ENCODE measurements around the gene TRPT1.

Gene TRPT1

DNA sequence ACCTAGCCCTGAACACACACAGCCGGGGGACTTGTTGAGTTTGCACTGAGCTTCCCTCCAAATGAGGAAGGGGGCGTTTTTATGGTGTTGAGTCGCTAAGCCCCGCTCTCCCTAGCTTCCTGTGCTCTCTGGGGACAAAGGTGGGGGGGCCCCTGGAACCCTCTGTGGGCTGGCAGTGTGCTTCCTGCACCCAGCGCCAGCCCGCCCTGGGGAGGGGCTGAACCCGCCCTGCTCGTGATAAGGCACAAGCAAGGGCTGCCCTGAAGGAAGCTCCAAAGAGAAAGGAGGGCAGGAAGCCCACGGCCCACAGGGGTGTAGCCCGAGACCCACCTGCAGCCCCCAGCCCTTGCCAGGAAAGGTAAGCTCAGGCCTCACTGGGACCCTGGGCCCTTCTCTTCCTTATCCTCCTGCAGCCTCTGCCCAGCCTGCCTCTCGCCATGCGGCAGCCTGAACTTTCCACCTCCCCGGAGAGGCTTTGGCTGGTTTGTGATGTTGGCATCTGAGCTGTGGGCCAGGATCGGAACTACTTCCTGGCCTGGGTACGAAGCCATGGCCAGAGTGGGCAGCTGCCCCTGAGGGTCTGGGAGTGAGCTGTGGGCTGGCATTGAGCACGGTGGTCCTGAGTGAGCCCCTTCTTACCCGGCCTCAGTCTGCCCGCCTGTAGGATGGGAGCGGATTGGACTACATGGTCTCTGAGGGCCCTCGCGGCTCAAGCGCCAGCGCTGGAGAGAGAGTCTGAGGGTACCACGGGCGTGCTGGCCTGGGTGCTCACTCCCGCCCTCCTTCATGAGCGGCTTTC, 19.3 kb downstream of the TRPT1 start, which contains the start of gene FERMT3:
FERMT3 (plus strand) TSS at position 265 of the 799 bp plus-strand sequence. CDS start 644 bp downstream, outside the sequence.
- no peak for DNase-seq

DNA sequence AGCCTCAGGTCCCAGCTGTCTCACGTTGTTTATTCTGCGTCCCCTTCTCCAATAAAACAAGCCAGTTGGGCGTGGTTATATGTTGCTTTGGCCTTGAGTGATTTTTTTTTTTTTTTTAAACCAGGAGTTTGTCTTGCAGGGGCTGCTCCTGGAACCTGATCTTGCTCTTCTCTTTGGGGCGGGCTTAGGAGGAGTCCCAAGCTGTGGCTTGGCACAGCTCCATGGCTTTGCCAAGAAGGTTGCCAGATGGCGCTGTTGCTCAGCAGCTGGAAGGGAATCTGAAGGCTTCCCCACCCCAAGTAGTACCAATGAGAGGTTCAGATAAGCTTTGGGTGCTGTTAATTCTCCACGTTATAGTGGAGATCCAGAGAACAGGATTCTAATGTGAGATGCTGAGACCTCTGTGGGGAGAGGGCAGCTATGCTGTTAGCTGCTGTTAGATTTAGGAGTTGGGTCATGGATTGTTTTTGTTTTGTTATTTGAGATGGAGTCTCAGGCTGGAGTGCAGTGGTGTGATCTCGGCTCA, 21.5 kb downstream of the TRPT1 start:
- peak; percentile 88 for DNase-seq

DNA sequence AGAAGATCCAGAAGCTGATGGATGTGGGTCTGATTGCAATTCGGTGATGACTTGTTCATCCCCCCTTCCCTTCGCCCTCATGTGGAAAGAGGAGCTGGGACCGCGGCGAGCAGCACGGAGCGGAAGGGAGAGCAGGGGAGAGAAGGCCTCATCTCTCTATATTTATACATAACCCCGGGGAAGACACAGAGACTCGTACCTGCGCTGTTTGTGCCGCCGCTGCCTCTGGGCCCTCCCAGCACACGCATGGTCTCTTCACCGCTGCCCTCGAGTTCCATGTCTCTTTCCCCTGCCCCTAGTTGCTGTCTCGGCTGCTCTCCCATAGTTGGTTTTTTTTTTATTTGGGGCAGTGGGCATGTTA, 21.9 kb downstream of the TRPT1 start:
- no peak for DNase-seq

DNA sequence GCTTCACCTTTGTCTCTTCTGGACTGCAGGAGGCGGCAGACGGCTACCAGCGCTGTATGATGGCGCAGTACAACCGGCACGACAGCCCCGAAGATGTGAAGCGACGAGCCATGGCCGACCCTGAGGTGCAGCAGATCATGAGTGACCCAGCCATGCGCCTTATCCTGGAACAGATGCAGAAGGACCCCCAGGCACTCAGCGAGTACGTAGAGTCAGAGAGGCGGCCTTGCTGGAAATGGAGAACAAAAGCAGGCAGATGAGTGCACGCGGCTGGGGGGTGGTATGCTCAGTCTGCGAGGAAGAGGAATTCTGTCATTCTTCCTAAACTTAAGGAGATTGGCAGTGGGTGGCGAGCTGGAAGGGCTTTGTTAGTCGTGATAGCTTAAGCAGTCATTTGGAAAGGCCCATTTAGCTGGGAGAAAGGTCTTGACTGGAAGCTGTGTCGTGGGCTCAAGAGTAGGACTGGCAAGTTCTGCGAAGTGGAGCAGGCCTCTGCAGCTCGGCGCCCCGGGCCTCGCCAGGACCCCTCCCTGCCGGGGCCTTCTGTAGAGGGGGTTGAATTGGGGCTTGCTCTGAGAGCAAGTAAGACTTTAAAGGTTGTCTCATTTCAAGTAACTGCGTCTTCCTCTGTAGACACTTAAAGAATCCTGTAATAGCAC, 22.4 kb downstream of the TRPT1 start:
- DNase-seq: no peak

DNA sequence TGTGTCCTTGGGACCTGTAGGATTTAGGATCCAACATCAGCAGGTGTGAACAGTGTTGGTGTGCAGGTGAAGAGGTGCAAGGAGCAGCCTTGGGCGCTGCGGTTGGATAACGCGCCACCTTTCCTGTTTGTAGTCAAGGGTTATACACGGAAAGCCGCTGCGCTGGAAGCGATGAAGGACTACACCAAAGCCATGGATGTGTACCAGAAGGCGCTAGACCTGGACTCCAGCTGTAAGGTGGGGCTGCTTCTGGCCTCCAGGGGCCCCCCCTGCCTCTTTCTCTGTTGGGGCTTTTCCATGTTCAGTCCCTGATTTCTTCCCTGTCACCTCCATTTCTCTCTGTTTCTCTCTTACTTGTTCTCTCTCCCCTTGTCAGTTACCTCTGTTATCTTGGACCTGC, 23.0 kb downstream of the TRPT1 start:
- no peak for DNase-seq

DNA sequence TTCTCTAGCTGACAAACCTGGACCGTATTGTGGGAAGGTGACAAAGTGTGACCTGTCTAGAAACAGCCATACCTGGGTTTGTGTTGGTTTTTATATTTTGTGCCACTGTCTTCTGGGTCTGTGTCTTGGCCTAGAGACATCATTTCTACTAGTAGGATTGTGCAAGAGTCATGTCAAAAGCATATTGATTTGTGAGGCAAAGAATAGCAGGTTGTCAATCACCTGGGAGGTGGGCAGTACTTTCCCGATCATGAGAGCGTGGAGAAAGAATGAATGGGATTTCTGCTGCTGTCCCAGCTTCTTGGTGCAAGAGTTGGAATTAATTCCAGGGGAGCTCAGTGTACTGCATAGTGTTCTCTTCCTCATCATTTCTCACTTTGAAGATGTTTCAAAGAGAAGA, 24.4 kb downstream of the TRPT1 start:
- DNase-seq: no peak

DNA sequence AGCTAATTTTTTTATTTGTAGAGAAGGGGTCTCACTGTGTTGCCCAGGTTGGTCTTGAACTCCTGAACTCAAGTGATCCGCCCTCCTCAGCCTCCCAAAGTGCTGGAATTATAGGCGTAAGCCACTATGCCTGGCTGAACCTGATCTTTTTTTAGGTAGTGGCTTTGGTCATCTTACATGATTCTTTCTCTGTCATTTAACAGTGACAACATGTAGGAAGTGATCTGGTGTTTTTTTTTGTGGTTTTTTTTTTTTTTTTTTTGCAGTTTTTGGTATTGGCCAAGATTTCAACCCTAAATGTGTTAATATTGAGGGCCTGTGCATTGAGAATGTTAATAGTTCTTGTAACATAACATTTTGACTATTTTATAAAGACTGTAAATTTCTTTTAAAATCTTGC, 27.5 kb downstream of the TRPT1 start:
- no peak for DNase-seq

DNA sequence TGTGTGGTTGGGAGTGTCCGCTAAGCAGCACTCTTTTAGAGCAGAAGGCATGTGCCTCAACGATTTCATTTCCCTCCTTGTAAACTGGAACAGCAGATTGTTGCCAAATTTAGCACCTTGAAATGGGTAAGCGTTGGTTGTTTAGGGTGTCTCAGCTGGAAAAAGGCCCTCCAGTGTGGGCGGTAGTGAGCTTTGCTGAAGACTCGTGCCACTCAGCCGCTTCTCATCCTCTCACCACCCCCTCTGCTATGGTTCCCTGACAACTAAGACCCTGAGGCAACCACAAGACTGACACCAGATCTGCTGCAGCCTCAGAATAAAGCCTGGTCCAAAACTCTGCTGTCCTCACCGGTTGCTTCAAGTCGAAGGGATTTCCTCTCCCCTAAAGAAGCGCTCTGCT, 29.4 kb downstream of the TRPT1 start:
- no peak for DNase-seq

DNA sequence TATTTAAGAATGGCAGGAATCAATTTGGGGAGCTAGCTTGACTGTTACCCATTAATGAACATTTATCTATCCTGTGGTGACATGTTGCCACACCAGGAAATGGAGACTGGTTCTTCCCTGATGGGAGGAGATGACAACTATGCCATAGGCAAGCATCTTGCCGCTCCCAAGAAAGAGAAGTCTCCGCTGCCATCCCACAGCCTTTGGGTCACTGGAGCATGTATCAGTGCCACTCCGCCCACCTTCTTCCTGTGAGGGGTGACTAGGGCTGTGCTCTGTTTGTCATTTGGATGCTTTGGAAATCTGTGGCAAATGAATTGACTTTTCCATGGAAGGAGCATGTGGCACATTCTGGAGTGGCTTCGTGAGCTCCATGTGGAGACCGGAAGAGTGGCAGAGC, 33.6 kb downstream of the TRPT1 start:
- no peak for DNase-seq

DNA sequence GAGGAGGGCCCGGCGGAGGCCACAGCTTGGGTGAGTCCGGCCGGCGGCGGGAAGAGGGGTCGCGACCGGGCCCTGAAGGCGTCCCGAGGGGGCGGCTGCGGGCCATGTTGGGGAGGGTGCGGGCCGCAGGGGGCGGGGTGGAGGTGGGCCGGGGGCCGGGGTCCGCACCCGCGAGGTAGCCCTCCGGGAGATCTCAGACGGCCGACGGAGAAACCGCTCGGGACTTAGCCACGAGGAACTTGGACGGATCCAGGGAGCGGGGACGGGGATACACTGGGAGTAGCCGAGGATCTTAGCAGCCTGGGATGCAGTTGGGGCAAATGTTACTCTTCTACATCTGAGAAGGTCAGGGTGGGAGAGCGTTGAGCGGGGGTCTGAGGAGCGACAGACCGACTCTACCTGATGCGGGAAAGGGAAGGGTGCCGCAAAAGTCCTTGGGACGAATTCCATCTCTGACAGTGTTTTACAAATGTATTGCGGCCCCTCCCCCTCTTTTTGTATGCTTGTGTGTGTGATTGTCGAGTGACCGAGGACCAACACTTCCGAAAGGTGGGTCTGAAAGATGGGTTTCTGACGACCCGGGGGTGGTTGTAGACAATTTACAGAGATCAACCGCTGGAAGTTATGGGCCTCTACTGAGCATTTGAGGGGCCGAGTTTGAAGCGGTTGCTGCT, 39.4 kb downstream of the TRPT1 start:
- DNase-seq: no peak

DNA sequence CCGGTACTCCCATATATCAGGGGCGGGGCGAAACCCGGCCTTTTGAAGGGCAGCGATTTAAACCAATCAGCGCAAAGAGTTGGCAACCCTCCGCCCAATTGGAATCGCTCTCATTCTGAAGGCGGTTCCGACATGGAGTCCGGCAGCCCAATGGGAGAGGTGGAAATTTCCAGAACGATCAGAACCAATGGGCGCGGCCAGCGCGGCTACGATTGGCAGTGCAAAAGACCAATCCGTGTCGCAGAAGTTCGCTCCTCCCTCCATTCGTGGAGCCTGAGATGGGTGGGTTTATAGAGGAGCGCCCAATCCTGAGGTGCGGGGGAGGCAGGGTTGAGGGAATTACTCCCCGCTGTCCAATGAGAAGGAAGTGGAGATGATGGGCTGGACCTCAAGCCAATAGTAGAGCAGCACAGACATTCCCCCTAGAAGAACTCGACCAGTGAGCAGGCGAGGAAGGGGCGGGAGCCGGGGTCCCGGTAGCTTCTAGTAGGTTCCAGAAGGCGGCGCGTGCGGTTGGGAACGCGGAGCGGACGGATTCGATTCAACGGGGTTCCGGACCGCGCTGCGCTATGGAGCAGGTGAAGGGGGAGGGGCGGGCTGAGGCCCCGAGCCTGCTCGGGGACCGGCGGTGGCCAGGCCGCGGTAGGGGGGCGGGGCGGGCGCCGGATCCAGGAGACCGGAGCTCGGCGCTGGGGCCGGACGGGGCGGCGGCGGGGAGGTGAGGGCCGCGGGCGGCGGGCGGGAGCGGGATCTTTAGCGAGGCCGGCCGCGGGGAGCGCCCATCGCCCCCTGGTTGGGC, 40.1 kb downstream of the TRPT1 start, which contains the start of gene STIP1:
STIP1 (plus strand) TSS at position 479 of the 799 bp plus-strand sequence; CDS start at position 570, 91 bp downstream.
- peak; percentile 100 for DNase-seq

DNA sequence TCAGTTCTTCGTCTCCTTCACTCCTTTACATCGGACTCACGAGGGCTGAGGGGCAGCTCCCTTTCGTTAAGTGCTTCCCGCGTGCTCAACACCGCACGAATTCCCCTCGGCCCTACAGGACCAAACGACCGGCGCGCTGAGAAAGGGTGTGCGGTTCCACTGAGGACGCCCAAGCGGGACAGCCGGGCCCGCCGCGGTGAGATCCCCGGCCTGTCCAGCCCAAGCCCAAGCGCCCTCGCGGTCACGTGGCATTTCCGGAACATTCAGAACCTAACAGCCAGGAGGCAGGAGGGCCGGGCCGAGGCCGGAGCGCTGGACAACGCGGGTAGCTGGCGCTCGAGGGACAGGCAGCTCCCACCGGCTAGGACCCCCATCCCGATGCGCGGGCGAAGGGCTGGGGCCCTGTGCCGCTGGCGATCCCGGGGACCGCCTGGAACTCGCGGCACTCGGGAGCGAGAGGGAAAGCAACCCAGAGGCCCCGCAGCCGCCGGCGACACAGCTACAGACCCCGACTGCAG, 40.8 kb downstream of the TRPT1 start:
- DNase-seq: peak; percentile 90

DNA sequence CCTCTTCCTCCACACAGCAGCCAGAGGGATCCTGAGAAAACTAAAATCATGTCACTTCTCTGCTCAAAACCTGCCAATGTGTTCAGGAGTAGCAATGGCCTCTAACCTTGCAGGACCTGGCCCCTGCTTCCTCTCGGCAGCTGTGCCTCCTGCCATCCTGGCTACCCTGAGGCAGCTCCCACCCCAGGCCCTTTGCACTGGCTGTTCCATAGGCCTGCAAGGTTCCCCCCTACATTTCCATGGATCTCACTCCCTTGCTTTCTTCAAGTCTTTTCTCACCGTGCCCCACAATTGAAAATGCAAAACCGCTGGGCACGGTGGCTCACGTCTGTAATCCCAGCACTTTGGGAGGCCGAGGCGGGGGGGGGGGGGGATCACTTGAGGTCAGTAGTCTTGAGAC, 42.1 kb downstream of the TRPT1 start:
- no peak for DNase-seq

DNA sequence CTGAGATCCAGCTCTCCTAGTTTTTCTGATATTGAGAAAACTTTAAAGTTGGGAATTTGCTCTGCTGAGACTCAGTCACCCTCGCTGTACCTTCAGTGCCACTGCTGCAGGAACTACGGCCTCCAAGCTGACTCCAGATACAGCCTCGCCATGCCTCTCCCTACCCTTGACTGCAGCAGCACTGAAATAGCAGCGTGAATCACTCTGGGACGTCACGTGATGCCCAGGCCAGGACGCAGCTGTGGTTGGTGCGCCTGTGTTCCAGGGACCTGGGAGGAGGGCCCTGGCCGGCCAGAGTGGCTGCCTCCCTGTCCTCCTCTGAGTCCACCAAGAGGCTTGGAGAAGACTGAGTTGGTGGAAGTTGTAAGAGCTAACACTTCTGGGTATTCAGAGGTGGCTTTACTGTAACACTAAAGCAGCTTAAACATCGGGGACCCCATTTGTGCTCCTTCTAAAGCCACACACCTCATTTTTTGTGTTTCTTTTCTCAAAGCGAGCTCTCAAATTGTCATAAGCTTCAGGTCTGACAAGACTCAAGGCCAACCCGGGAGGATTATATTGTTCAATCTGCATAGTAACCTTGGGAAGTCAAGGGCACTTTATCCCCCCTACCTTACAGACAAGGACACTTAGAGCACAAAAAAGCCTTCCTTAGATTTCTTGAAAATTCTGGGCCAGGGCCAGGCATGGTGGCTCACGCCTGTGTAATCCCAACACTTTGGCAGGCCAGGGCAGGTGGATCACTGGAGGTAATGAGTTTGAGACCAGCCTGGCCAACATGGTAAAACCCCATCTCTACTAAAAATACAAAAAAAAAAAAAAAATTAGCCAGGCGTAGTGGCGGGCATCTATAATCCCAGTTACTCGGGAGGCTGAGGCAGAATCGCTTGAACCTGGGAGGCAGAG, 44.2 kb downstream of the TRPT1 start:
- DNase-seq: peak; percentile 92

DNA sequence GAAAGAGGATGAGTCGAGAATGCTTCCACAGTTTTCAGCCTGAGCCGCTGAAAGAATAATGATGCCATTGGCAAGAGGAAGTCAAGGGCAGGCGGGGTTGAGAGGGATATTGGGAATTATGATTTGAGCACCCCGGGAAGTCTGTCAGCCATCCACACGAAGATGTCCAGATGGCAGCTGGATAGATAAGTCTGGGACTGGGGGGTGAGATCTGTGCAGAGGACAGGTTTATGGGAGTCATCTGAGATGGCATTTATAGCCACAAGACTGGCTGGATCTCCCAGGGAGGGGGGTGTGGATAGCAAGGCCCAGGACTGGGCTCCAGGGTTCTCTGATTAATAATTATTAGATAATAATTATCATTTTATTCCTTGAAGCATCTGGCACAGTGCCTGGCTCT, 45.1 kb downstream of the TRPT1 start:
- no peak for DNase-seq

DNA sequence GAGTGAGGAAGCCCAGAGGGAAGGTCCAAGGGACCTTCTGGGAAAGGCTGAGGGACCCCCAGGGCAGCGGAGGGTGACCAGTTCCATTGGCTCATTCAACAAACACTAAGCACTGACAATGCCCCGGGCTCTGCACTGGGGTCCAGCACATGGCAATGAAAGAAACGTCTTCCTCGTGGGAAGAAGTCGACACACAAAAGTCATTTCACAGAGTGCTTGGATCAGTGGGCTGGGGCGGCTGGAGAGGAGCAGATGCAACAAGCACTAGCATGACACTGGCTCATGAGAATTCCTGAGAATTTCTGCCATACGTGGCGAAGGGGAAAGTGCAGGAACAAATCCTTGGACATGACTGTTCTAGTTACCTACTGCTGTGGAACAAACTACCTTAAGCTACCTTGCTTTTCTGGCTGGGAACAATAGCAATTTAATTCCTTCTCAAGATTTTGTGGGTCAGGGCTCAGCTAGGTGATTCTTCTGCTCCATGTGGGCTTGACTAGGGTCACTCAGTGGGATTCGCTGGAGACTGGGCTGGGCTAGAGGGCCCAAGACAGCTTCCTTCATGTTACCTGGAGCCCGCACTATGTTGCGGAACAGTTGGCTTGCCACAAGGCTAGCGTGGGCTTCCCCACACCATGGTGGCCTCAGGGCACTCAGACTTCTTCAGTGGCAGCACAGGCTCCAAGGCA, 46.9 kb downstream of the TRPT1 start:
- DNase-seq: no peak

DNA sequence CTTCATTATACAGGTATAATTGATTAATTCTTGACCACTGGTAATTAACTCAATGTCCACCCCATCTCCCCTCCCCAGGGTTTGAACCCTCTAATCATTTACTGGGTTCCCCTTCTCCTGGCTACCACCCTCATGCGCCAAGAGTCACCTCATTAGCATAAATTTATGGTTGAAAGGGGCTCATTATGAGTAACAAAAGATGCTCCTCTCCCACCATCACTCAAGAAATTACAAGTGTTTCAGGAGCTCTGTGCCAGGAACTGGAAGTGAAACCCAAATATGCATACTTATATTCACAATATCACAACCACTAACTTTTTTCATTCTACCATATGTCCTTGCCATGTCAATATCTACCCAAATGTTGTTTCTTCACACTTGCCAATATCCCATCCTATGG, 47.8 kb downstream of the TRPT1 start:
- DNase-seq: no peak

DNA sequence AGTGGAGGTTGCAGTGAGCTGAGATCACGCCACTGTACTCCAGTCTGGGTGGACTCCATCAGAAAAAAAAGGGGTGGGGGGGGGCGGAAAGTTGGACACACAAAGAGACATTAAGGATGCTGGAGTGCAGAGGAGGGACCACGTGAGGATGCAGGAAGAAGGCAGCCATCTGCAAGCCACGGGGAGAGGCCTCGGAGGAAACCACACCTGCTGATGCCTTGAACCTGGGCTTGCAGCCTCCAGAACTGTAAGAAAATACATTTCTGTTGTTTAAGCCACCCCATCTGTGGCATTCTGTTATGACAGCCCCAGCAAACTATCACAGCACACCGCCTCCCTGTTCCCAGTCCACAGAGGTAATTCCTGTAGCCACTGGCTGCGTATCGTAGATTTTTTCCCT, 49.2 kb downstream of the TRPT1 start:
- no peak for DNase-seq
